GM19239 (cell line): ENCODE results near the gene ZNG1B.
"Not testable (repeated sequence)": the region's sequence is repeated elsewhere in the genome, so short reads cannot be mapped to it uniquely, and the experiment has no call there.

Source experiments
- DNase-seq: peaks from one replicate; pipeline ENCODE4 v3.0.0; 2011; ENCODE audit warnings: low spot score; ENCODE audit not compliant: insufficient read length
- FAIRE-seq: peaks from 2 replicates; lab custom pipeline; 2011; peaks lifted over from hg19 to GRCh38; lab: Jason Lieb, UNC

The ZNG1B gene

DNA sequence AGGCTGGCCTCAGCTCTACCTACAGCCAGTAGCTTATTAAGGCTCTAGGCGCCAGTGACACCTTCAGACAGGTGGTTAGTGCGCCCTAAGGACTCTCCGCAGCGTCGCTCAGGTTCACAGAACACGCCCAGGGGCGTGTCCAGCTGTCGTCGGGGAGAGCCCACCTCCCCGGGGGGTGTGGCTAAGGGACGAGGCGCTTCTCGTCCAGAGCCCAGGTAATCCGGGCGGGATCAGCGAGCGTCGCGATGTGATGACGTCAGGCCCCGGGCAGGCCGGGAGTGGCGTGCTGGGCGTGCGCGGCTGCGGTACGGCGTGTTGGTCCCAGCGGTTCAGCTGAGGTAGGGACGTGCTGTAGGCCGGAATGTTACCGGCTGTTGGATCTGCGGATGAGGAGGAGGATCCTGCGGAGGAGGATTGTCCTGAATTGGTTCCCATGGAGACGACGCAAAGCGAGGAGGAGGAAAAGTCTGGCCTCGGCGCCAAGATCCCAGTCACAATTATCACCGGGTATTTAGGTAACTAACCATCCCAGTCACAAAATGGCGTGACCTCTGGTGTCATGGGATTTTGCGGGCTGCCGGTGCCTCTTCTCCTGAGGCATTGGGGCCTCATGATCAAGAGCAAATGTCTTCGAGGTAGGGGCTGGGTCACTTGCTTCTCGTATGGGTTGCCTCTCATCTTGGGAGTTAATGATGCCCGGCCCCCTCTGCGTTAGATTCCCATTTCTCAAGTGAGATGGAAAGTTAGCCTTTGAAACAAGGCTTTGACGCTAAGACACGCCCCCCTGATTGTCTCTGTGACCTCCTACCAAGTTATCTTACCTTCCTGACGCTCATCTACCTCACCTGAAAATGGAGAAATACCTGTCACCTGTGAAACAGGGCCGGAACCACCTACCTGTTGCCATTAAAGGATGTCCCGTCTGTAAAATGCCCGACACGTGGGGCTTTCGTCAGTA is at the start of gene ZNG1B:
Gene ZNG1B (plus strand): TSS at position 184 of the 958 bp plus-strand sequence. CDS start 178 bp downstream, at position 362.
- not testable (repeated sequence) for DNase-seq
- FAIRE-seq = peak; percentile 51

DNA sequence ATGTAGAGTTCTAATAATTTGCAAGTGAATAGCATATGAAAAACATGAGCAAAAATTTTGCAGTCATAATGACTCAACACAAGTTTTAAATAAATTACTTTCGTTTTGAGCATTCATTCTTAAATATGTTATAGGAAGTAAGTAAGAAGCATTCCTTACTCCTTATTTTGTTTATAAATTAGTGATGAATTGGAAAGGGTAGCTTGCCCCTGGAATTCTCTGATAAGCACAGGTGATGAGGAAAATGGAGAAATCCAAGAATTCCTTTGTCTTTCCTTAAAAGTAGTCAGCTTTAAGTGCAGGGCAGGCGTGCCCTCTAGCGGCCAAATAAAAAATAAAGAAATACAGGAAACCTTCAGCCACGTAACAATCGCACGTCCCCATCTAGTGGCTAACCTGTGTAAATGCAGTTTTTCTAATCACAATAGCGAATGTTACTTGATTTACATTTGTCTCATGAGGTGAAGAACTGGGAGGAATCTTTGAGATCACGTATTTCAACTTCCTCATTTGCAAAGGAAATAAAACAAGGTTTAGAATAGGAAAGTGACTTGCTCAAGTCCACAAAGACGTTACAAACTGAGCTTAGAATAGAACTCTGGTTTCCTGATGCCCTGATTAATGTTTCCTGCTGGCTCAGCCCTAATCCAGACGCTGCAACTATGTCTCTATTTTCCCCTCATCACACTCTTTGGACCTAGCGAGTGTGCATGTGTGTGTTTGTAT is 47.2 kb upstream of the ZNG1B start:
- peak; percentile 20 for DNase-seq
- FAIRE-seq = peak; percentile 76

DNA sequence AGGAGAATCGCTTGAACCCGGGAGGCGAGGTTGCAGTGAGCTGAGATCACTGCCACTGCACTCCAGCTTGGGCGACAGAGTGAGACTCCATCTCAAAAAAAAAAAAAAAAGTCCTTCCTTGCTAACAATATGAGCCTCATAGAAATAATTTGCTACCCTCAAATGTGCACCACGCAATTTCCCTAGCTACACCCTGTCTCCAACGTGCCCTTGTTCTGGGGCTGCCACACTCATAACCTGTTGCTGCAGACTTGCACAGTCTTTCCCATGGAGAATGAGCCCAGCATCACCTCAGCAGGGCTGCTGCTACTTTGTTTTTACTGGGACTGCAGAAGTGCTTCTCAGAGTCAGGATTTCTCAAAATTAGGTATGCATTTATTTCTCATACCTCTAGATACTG is 46.4 kb upstream of the ZNG1B start:
- DNase-seq (no peak), FAIRE-seq (no peak)

DNA sequence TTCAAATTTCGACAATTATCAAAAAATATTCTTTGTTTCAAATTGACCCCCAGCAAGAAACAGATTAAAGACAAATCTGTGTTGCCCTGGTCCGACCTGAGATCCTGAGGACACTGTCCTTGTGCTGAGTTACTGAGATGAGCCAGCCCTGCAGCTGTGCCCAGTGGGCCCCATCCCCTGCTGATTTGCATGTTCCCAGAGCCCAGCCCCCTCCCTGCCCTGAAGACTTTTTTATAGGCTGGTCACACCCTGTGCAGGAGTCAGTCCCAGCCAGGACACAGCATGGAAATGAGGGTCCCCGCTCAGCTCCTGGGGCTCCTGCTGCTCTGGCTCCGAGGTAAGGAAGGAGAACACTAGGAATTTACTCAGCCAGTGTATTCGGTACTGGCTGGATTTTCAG is 31.4 kb upstream of the ZNG1B start:
- FAIRE-seq (no peak), DNase-seq (no peak)

DNA sequence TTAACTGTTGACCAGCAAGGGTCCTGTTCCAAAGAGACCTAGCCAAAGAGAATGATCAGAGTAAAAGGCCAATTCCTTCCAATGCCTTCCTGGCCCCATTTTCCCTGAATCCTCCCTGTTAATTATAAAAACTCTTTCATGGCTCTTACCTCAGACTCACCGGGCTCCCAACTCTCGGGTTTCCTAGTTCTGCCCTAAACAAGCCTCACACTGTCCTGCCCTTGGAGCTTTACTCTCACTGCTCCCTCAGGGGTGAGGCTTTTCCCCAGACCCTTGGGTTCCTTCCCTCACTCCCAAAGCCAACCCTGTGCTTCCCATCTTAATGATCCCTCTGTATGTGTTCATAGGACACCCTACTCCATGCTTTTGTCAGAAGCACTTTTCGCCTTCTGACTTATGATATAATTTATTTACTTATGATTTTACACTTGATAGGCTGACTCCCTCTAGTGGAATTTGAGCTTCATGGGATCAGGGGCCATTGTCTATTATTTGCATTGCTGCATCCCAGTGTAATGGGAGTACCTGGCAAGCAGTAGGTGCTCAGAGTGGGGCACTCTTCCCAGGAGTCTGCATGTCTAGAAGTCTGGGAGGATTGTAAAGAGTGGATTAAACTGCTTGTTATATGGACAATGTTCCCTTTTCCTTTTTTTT is 29.9 kb upstream of the ZNG1B start:
- FAIRE-seq = no peak
- DNase-seq = no peak

DNA sequence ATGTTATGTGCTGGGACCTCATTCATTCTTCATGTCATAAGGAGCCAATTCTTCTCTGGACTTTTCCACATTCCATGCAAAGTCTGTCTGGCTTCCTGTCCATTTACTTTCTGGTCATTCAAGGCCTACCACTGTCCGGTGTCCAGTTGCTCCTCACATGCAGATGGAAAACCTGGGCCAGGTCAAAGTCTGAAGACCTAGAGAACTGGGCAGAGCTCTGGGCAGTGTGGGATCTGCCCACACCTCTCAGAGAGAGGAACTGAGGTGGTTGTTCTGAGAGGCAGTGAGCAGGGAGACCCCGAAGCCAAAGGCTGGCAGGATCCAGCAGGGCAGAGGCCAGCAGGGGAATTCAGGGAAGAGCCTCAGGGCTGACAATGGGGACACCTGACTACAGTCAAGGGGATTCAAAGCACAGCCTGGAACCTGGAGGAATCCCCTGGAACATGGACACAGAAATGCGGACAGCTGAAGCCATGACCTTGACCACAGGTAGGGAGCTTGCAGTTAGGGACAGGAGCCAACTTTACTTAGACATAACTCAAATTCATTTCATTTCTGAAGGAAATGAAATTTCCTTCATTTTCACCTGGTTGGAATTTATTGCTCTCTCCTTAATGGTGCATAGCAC is 25.7 kb upstream of the ZNG1B start:
- not testable (repeated sequence) for DNase-seq, FAIRE-seq

DNA sequence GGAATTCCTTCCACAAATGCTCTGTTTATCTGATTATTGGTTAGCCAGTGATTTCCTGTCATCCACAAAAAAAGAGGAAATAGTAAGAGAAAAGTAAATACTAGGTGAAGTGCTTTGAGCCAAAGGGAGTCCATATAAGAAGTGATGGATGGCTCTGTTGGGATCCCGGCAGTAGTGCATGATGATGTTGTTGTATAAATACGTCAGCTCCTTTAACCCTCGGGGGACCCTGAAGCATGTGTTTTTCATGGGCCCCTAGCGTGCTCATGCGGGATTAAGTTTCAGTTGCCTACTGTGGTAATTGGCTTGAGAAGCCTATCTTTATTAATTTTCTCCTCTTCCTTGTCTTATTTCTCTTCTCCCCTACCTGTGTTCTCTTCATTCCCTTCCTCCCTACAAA is 24.7 kb upstream of the ZNG1B start:
- FAIRE-seq, DNase-seq: not testable (repeated sequence)

DNA sequence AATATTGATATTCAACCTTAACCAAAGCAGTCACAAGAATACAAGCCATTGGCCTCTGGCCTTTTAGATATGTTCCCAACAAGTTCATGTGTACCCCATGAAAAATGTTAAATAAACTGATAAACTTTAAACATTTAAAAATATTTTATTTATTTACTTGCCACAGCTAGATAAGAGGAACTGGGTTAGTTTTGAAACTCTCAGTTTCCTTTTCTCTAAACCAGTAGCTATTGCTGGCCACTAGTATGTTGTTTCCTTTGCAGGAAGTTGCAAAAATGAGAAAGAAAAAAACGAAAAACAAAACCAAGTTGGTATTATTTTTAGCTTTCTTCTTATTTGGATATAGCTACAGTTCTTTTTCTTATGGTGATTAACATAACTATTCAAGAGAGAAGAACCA is 5.7 kb upstream of the ZNG1B start:
- not testable (repeated sequence) for FAIRE-seq, DNase-seq

DNA sequence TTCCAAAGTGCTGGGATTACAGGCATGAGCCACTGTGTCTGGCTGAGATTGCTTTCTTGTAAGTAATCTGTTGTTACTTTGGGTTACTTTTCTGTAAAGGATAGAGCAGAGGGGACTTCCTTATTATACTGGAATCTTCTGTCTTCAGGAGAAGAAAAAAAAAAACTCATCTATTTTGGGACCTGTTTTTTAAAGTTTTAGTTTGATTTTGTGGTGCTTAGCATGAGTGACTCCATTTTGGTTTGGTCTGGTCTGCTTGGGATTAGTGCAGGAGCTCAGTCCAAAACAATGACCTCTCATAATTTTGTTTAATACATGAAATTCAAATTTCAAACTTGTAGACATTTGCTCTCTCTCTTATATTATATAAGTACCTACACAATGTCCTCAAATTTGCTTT is 4.0 kb upstream of the ZNG1B start:
- FAIRE-seq, DNase-seq: not testable (repeated sequence)

DNA sequence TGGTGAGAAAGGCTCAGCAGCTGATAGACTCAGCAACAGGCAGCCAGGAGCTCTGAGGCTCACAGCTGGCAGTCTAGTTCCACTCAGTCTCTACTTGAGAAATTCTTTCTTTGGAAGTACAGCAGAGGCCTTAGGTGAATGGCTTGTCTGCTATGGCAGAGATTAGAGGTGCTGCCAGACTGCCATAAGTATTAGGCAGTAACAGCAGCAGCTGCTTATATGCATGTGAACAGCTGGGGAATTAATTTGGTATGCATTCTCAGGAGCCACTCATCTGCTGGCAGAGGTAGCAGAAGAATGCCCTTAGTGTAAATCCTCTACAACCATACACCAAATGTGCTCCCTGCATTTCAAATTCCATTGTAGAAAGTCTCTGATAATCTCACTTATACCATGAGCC is 28.3 kb downstream of the ZNG1B start:
- FAIRE-seq, DNase-seq: not testable (repeated sequence)

DNA sequence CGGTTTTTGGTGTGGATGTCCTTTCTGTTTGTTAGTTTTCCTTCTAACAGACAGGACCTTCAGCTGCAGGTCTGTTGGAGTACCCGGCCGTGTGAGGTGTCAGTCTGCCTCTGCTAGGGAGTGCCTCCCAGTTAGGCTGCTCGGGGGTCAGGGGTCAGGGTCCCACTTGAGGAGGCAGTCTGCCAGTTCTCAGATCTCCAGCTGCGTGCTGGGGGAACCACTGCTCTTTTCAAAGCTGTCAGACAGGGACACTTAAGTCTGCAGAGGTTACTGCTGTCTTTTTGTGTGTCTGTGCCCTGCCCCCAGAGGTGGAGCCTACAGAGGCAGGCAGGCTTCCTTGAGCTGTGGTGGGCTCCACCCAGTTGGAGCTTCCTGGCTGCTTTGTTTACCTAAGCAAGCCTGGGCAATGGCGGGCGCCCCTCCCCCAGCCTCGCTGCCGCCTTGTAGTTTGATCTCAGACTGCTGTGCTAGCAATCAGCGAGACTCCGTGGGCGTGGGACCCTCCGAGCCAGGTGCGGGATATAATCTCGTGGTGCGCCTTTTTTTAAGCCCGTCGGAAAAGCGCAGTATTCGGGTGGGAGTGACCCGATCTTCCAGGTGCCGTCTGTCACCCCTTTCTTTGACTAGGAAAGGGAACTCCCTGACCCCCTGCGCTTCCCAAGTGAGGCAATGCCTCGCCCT is 39.3 kb downstream of the ZNG1B start:
- FAIRE-seq, DNase-seq: not testable (repeated sequence)

DNA sequence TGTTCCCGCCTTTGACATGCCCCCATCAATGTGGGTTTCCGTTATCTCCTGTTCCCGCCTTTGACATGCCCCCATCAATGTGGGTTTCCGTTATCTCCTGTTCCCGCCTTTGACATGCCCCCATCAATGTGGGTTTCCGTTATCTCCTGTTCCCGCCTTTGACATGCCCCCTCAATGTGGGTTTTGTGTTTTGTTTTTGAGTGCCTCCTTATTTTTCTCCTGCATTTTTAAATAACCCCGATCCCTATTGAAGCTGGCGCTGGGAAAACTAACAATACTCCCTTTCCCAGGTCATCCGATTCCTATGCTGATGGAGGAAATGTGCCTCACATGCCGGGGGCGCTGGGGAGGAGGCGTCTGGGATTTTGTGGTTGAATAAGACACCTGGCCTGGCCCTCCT is 59.0 kb downstream of the ZNG1B start:
- FAIRE-seq, DNase-seq: not testable (repeated sequence)

DNA sequence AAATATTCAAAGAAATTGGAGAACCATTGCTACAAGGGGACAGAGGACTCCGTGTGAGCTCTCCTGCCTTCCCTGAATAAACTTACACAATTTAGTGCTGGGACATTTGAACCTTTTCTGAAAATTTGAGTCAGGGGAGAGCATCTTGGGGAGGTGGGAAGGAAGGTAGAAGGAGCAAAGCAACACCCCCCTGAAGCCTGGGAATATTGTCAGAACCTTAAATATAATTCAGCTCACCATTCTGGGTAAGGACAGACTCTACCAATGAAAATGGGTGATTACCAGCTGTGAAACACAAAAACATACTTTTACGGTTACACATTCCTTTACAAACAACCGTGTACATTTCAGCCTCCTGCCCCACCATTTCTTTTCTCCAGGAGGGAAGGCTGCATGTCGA is 60.9 kb downstream of the ZNG1B start, which contains the start of gene FOXD4L1:
Gene FOXD4L1 (plus strand): TSS at position 301 of the 400 bp plus-strand sequence. CDS start 592 bp downstream, outside the sequence.
- FAIRE-seq = not testable (repeated sequence)

DNA sequence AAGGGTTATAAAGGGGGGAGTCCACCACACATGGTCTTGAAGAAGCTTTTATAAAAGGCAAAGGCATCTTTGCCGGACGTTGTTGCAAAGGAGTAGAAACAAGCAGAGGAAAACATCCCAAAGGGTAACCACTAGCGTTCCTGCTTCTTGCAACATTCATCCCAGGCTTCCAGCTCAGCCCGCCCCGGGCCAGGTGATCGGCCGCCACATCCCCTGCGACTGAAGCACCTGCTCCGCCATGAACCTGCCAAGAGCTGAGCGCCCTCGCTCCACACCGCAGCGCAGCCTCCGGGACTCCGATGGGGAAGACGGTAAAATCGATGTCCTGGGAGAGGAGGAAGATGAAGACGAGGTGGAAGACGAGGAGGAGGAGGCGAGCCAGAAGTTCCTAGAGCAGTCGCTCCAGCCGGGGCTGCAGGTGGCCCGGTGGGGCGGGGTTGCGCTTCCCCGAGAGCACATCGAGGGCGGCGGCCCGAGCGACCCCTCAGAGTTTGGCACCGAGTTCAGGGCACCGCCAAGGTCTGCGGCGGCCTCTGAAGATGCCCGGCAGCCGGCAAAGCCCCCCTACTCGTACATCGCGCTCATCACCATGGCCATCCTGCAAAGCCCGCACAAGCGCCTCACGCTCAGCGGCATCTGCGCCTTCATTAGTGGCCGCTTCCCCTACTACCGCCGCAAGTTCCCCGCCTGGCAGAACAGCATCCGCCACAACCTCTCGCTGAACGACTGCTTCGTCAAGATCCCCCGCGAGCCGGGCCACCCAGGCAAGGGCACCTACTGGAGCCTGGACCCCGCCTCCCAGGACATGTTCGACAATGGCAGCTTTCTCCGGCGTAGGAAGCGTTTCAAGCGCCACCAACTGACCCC is 61.8 kb downstream of the ZNG1B start:
- not testable (repeated sequence) for FAIRE-seq, DNase-seq

More for the DNA sequence above, 60.9 kb downstream of the ZNG1B start, which contains the start of gene FOXD4L1:
- DNase-seq = not testable (repeated sequence)

DNA sequence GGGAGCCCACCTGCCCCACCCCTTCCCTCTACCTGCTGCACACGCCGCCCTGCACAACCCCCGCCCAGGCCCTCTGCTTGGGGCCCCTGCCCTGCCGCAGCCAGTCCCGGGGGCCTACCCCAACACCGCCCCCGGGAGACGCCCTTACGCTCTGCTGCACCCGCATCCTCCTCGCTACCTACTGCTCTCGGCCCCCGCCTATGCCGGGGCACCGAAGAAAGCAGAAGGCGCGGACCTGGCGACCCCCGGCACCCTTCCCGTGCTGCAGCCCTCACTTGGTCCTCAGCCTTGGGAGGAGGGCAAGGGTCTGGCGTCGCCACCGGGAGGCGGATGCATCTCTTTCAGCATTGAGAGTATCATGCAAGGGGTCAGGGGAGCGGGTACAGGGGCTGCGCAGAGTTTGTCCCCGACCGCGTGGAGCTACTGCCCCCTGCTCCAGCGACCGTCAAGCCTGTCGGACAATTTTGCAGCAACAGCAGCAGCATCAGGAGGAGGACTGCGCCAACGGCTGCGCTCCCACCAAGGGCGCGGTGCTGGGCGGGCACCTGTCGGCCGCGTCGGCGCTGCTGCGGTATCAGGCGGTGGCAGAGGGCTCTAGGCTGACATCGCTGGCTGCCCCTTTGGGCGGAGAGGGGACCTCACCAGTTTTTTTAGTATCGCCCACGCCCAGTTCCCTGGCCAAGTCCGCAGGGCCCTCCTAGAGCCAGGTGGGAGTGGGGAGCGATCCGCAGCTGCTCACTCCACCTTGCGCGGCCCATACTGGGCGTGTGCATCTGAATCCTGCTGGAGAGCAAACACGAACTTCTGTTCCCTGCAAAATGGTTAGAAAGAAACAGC is 62.6 kb downstream of the ZNG1B start:
- not testable (repeated sequence) for FAIRE-seq, DNase-seq

DNA sequence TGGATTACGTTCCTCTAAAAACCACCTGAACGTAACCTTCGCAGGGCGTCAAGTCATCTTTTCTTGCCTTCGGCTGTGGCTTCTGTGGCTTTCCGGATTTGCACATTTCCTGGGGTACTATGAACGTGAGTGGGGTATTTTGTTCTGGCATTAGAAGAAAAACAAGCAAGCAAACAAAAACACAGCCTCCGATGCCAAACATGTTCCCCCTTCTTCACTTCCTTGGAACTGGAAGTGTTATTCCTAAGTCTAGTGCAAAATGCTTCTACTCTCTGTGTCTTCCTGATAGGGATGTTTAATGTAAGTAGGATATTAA is 63.2 kb downstream of the ZNG1B start:
- not testable (repeated sequence) for FAIRE-seq

More for the DNA sequence above, 63.2 kb downstream of the ZNG1B start:
- DNase-seq = not testable (repeated sequence)
